ENCODE measurements around the gene HACD2.
"Not testable (repeated sequence)": the region's sequence is repeated elsewhere in the genome, so short reads cannot be mapped to it uniquely, and the experiment has no call there.

The HACD2 gene

GRCh38 chr3:123584988-123585937 lies at the start of gene HACD2:
HACD2 (minus strand) TSS chr3:123585053; CDS start chr3:123585027, 26 bp downstream.
- peak; percentile 99 for DNase-seq (ENCODE audit: low read depth)

GRCh38 chr3:123634149-123635051 lies 49.5 kb upstream of the HACD2 start:
- DNase-seq (ENCODE audit: low read depth): no peak

GRCh38 chr3:123633530-123633929 lies 48.7 kb upstream of the HACD2 start:
- no peak for DNase-seq (ENCODE audit: low read depth)

GRCh38 chr3:123632161-123632655 lies 47.4 kb upstream of the HACD2 start:
- no peak for DNase-seq (ENCODE audit: low read depth)

- DNase-seq (ENCODE audit: low read depth): no peak
Measured at GRCh38 chr3:123629747-123630047, 44.8 kb upstream of the HACD2 start.

- DNase-seq (ENCODE audit: low read depth): no peak
Measured at GRCh38 chr3:123628996-123629746, 44.3 kb upstream of the HACD2 start.

- no peak for DNase-seq (ENCODE audit: low read depth)
Measured at GRCh38 chr3:123627673-123628670, 43.1 kb upstream of the HACD2 start.

GRCh38 chr3:123626881-123627280 lies 42.0 kb upstream of the HACD2 start:
- DNase-seq (ENCODE audit: low read depth): no peak

GRCh38 chr3:123624302-123624701 lies 39.4 kb upstream of the HACD2 start:
- no peak for DNase-seq (ENCODE audit: low read depth)

GRCh38 chr3:123623346-123623880 lies 38.6 kb upstream of the HACD2 start:
- peak; percentile 44 for DNase-seq (ENCODE audit: low read depth)

GRCh38 chr3:123622766-123623165 lies 37.9 kb upstream of the HACD2 start:
- DNase-seq (ENCODE audit: low read depth): no peak

GRCh38 chr3:123621850-123622189 lies 37.0 kb upstream of the HACD2 start:
- DNase-seq (ENCODE audit: low read depth): no peak

GRCh38 chr3:123621186-123621849 lies 36.5 kb upstream of the HACD2 start:
- DNase-seq (ENCODE audit: low read depth): no peak

GRCh38 chr3:123620343-123620742 lies 35.5 kb upstream of the HACD2 start:
- no peak for DNase-seq (ENCODE audit: low read depth)

GRCh38 chr3:123618768-123619484 lies 34.1 kb upstream of the HACD2 start:
- peak; percentile 64 for DNase-seq (ENCODE audit: low read depth)

GRCh38 chr3:123618076-123618708 lies 33.3 kb upstream of the HACD2 start:
- no peak for DNase-seq (ENCODE audit: low read depth)

- no peak for DNase-seq (ENCODE audit: low read depth)
Measured at GRCh38 chr3:123616593-123616992, 31.7 kb upstream of the HACD2 start.

- no peak for DNase-seq (ENCODE audit: low read depth)
Measured at GRCh38 chr3:123613543-123613942, 28.7 kb upstream of the HACD2 start.

- not testable (repeated sequence) for DNase-seq (ENCODE audit: low read depth)
Measured at GRCh38 chr3:123611674-123612073, 26.8 kb upstream of the HACD2 start.
